Mucosa of stomach (tissue), 1 donor: ENCODE measurements around the gene TMEM178A.

Source experiments
- H3K27me3 ChIP-seq: one replicate; pipeline ENCODE4 v1.7.0; 2013; ENCODE audit warnings: mild to moderate bottlenecking, low read length; ENCODE audit not compliant: control insufficient read depth, insufficient read depth
- H3K36me3 ChIP-seq: one replicate; pipeline ENCODE4 v1.7.0; 2013; ENCODE audit warnings: low read length; ENCODE audit not compliant: control insufficient read depth, insufficient read depth
- H3K4me1 ChIP-seq: one replicate; pipeline ENCODE4 v1.7.0; 2013; ENCODE audit warnings: mild to moderate bottlenecking, low read length; ENCODE audit not compliant: control insufficient read depth, insufficient read depth
- H3K4me3 ChIP-seq: one replicate; pipeline ENCODE4 v1.7.0; 2013; ENCODE audit warnings: low read length
- H3K9ac ChIP-seq: one replicate; pipeline ENCODE4 v1.7.0; 2013; ENCODE audit warnings: mild to moderate bottlenecking, low read length, moderate library complexity
- H3K9me3 ChIP-seq: one replicate; pipeline ENCODE4 v1.7.0; 2013; ENCODE audit warnings: mild to moderate bottlenecking, low read length, moderate library complexity; ENCODE audit not compliant: control insufficient read depth
- donor health status: Pancreatic carcinoma.

The TMEM178A gene

DNA sequence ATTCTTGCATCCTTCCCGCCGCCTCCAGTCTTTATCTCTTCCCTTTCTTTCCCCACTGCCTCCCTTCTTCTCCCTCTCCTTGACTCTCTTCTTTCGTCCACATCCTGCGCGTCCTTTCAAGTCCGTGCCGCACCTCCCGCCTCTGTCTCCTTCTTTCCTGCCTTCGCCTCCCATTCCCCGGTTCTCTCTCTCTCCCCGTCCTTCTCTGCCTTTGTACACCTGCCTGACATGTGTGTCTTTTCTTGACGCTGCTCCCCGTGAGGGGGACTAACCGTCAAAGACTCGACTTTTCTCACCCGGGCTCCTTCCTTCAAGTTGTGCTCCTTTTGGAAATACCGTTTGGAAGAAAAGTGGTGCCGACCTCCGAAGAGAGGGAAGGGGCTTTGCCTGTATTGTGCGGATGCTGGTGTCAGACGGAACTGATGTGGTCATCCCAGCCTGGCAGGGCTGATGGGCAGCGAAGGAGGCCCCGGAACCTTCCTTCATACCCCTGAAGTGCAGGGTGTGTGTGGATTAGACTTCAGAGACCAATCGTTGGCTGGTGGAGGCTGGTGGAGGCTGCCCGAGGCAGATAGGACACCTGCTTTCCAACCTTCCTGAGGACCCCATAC lies 879 bp downstream of the TMEM178A start:
- Histone ChIP-seq H3K9ac (no peak overlapping the region), H3K36me3 (no peaks in the 10 kb centered on the region), H3K9me3 (no peaks in the 10 kb centered on the region), H3K4me1 (peaks cover 10% of the 10 kb centered on the region), H3K4me3 (no peak overlapping the region), H3K27me3 (peaks cover 45% of the 10 kb centered on the region)

DNA sequence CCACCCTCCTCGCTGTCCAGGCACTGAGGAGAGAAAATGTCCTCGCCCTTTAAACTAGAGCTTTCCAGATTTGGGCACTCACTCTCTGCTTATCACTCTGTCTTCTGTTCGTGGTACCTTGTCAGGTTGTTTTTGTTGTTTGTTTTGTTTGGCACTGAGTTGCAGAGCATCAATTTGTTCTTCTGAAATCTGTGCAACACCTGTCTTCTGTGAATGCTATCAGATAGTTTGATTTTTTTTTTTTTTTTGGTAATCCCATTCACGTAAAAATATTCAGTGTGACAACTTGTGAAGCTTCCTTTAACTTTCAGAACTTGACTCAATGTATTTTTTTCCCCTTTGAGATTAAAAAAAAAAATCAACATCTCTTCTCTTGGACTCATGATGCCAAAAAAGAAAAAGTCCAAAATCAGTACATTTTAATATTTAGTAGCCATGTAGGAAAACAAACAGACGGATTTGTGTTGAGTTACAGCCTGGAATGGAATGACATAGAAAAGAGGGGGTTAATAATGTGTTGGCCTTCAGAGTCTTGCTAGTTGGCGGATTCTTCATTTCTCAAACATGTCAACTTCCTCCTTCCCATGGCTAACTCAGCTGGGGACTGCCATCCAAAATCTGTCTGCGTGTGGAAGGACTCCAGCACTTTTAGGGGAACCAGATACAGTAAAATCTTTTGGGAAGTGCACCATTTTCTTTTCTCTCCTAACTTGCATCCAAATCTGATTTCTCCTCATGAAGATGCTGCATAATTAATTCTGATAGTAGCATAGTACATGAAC lies 1.6 kb downstream of the TMEM178A start:
- no peak overlapping the region for H3K9ac ChIP-seq
- H3K27me3 ChIP-seq, result peaks cover 45% of the 10 kb centered on the region
- H3K36me3 ChIP-seq, result no peaks in the 10 kb centered on the region
- H3K9me3 ChIP-seq, result no peaks in the 10 kb centered on the region
- peaks cover 10% of the 10 kb centered on the region for H3K4me1 ChIP-seq
- H3K4me3 ChIP-seq, result no peak overlapping the region

DNA sequence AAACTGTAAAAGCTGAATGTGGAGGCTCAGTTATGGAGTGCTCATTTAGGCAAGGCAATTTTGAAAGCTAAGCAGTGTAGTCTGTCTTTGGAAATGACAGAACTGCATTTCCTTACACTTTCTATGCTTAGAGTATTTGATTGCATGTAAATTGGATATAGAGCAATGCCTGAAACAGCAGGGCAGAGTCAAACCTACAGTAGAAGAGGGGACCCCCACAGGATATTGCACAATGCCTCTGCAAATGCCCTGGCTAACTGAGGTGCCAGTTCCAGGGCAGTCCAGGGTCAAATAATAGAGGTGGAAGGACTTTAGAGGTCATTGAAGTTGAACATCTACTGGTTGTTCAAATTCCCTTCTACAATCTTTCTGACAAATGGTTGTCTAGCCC lies 2.2 kb downstream of the TMEM178A start:
- Histone ChIP-seq H3K27me3 (peaks cover 45% of the 10 kb centered on the region), H3K36me3 (no peaks in the 10 kb centered on the region), H3K4me1 (peaks cover 10% of the 10 kb centered on the region), H3K4me3 (no peak overlapping the region), H3K9ac (no peak overlapping the region), H3K9me3 (no peaks in the 10 kb centered on the region)

DNA sequence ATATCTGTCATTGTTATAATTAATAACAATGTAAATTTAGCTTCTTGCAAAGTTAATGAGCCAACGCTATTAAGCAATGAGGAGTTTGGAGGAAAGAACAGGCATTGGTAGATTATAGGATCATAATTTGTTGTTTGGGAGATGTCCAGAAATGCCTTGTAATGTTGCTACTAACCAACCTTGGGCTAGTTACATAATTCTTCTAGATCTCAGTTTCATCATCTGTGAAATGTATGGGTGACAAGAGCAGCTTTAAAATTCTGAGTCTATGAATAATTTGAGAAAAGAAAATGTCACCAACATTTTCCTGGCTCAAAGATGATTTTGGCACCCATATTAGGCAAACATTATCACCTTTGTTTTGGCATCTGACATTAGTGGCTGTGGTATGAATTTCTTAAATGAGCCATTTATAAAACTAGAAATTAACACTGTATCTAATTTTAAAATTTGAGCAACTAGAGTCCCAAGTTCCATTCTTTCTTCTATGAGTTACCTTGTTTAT lies 2.9 kb downstream of the TMEM178A start:
- H3K9me3 ChIP-seq, result no peaks in the 10 kb centered on the region
- no peak overlapping the region for H3K9ac ChIP-seq
- no peak overlapping the region for H3K4me3 ChIP-seq
- peaks cover 10% of the 10 kb centered on the region for H3K4me1 ChIP-seq
- peaks cover 45% of the 10 kb centered on the region for H3K27me3 ChIP-seq
- H3K36me3 ChIP-seq, result no peaks in the 10 kb centered on the region

DNA sequence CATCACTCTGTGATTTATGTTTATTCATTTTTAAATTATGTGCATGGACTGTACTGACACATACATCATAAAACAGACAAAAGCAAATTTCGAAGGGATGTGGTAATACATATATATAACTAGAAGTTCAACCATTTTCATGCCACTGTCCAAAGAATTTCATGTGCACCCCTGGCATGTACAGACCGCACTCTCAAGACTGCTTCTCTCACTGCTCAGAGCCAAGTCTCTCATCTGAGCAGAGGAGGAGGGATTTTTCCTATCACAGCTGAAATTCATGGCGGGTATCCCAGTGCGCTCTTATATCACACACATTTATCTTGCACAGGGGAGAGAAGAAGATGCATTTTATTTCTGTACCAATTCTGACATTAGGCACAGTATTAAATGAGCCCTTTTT lies 5.9 kb downstream of the TMEM178A start:
- Histone ChIP-seq H3K9me3 (no peaks in the 10 kb centered on the region), H3K36me3 (no peaks in the 10 kb centered on the region), H3K4me3 (no peak overlapping the region), H3K9ac (no peak overlapping the region), H3K27me3 (peaks cover 26% of the 10 kb centered on the region), H3K4me1 (peaks cover 6% of the 10 kb centered on the region)

DNA sequence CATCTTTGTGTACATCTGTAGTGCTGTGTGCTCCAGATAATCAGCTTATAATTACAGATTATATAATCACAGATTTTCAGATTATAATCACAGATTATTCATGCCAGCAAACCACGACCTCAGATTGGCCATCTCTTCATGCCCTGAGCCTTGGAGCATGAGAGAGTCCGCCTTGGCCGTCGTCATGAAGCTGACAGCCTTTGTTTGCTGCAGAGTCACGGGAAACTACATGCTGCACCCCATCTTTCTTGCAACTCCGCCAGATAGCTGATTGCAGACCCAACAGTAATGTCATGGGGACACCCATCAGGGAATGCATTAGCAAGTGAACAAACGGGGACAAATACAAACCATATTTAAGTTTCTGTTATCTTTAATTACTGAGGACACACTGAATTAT lies 7.3 kb downstream of the TMEM178A start:
- Histone ChIP-seq H3K9me3 (no peaks in the 10 kb centered on the region), H3K4me3 (no peak overlapping the region), H3K27me3 (peaks cover 12% of the 10 kb centered on the region), H3K9ac (no peak overlapping the region), H3K4me1 (no peaks in the 10 kb centered on the region), H3K36me3 (no peaks in the 10 kb centered on the region)

DNA sequence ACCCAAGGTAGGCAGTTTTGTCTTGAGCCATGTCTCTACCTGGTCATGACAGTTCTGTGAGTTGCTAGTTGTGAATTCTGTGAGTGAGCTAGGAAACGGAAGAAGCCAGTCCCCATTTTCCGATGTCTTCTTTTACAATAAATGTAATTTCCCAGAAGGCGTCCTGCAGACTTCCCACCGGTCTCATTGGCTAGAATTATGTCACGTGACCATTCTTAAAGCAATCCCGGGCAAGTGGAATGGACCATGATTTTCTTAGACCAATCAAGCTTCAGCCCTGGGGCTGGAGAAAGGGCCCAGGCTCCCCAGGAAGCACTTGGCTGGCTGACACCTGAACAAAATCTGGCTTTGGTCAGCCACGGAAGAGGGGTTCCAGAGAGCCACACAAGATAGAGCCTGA lies 10.6 kb downstream of the TMEM178A start:
- no peaks in the 10 kb centered on the region for H3K9me3 ChIP-seq
- no peaks in the 10 kb centered on the region for H3K4me1 ChIP-seq
- H3K27me3 ChIP-seq, result no peaks in the 10 kb centered on the region
- no peak overlapping the region for H3K9ac ChIP-seq
- H3K4me3 ChIP-seq, result no peak overlapping the region
- H3K36me3 ChIP-seq, result no peaks in the 10 kb centered on the region

DNA sequence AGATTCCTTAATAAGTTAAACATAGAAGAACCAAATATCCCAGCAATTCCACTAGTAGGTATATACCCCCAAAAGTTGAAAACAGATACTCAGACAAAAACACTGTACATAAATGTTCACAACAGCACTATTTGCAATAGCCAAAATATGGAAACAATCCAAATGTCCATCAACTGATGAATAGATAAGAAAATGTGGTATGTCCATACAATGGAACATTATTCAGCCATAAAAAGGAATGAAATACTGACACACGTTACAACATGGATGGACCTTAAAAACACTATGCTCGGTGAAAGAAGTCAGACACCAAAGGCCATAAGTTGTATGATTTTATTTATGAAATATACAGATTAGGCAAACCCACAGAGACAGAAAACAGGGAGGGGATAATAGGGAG lies 12.5 kb downstream of the TMEM178A start:
- Histone ChIP-seq H3K4me1 (no peaks in the 10 kb centered on the region), H3K9ac (no peak overlapping the region), H3K4me3 (no peak overlapping the region), H3K9me3 (no peaks in the 10 kb centered on the region), H3K36me3 (no peaks in the 10 kb centered on the region), H3K27me3 (no peaks in the 10 kb centered on the region)

DNA sequence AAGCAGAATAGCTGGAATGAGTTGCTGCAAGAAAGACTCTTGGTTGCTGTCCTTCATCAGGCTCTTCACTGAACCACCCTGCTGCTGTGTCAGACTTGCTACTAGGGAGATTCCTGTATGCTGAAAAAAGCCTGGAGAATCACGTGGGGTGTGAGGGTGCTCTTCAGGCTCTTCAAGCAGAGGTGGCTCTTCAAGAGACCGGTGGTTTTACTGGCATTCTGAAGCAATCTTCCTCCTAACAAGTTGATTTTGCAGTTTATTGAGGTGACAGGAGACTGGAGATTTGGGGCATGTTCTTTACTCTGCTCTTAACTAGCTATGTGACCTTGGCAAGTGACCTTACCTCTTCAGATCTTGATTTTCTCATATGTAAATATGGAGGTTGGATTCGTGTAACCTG lies 14.1 kb downstream of the TMEM178A start:
- Histone ChIP-seq H3K4me1 (no peaks in the 10 kb centered on the region), H3K36me3 (no peaks in the 10 kb centered on the region), H3K4me3 (no peak overlapping the region), H3K9ac (no peak overlapping the region), H3K27me3 (no peaks in the 10 kb centered on the region), H3K9me3 (no peaks in the 10 kb centered on the region)

DNA sequence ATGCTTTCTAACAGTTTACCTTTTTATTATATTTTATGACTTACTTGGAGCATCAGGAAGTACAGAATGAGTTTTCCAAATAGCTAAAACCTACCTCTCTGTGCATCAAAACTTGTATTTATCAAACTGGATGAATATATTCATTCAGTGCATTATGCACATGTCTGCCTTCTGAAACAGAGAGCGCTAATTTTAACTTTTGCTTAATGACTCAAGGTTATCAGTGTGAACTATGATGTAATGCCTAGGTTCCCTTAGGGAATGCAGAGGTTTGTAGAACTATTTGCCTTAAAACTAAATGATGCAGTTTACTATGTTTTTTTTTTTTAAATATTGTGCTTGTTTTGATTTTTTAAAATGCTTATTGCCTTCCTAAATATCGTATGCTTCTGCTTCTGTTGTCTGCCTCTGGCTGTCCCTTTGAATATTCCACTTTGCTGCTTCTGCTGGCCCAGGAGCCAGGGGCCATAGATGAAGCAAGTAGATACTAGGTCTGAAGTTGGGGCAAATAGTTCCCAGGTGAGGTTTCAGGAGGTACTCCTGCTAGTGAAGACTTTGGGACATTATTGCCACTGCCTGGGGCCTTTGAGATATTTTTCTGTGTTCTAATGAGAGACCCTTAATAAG lies 16.5 kb downstream of the TMEM178A start:
- no peaks in the 10 kb centered on the region for H3K4me1 ChIP-seq
- no peaks in the 10 kb centered on the region for H3K36me3 ChIP-seq
- H3K9me3 ChIP-seq, result no peaks in the 10 kb centered on the region
- peaks cover 4% of the 10 kb centered on the region for H3K27me3 ChIP-seq
- H3K4me3 ChIP-seq, result no peak overlapping the region
- H3K9ac ChIP-seq, result no peak overlapping the region

DNA sequence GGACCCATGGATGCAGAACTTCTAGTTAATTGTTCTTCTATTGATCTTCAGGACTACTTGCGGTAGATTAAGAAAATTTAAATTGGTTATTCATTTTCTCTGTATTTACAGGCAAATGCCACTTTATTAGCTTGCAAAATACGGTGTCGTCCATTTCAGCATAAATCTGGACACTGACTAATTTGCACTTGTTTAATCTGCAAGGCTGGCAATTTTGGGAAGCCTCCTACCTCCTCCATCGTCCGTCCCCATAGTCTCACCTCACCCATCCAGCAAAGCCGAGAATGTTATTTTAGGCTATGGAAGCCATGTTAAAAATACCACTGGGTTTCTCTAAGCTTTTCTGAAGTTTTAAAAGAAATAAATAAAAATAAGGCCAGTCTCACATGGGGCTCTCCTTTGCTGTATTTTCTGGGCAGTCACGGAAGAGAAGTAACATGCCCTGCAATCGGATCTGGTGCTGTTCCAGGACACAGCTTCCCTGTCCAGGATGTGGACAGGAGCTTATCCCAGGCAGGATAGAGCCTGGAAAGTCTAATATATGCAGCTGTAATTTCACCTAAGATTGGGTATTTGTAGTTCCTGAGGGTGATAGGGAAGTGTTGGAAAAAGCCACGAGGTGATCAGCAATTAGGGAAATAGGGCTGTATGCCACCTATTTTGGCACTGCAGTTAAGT lies 17.4 kb downstream of the TMEM178A start:
- no peak overlapping the region for H3K9ac ChIP-seq
- H3K36me3 ChIP-seq, result no peaks in the 10 kb centered on the region
- H3K4me1 ChIP-seq, result no peaks in the 10 kb centered on the region
- H3K9me3 ChIP-seq, result no peaks in the 10 kb centered on the region
- H3K27me3 ChIP-seq, result peaks cover 4% of the 10 kb centered on the region
- no peak overlapping the region for H3K4me3 ChIP-seq

DNA sequence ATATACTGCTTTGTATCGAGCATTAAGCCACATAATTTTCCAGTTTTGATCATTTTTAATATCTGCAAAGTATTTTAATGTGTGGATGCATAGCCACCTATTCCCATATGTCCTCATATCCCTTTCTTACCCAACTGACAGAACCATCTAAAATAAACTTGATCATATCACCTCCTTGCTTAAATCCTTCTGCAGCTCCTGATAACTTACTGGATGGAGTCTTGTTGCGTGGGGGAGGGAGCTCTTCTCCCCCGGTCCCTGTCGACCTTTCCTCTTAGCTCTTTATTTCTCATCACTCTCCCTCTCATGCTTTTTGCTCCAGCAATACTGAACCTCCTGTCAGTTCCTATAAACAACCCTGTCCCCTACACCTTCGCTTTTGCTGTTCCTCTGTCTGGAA lies 18.7 kb downstream of the TMEM178A start:
- Histone ChIP-seq H3K4me3 (no peak overlapping the region), H3K9ac (no peak overlapping the region), H3K27me3 (peaks cover 4% of the 10 kb centered on the region), H3K4me1 (no peaks in the 10 kb centered on the region), H3K9me3 (no peaks in the 10 kb centered on the region), H3K36me3 (no peaks in the 10 kb centered on the region)
